Ascending aorta (tissue), 2 donors: ENCODE results near the gene OR2T34. TPM values are rescaled to one million over a fixed set of nuclear protein-coding genes. Genes with fewer than 3 reads are reported as not detected.
"Not testable (repeated sequence)": the region's sequence is repeated elsewhere in the genome, so short reads cannot be mapped to it uniquely, and the experiment has no call there.

Experiments used
- DNase-seq, 2 donors: peaks; one replicate each; pipeline ENCODE4 v3.0.0-alpha.2; 2019; ENCODE audit warnings: low spot score in 2 of 2
- H3K27ac ChIP-seq, 2 donors: fragments of 200-600 bp; sonication (generic); one replicate each; pipeline ENCODE4 v1.5.1; 2016 to 2017; ENCODE audit warnings: mild to moderate bottlenecking in 1 of 2
- H3K27me3 ChIP-seq: fragments of 200-600 bp; sonication (generic); one replicate; pipeline ENCODE4 v1.5.1; 2017
- H3K36me3 ChIP-seq, 2 donors: fragments of 200-600 bp; sonication (generic); one replicate each; pipeline ENCODE4 v1.5.1; 2016
- H3K4me1 ChIP-seq, 2 donors: fragments of 200-600 bp; sonication (generic); one replicate each; pipeline ENCODE4 v1.5.1; 2016 to 2017; ENCODE audit warnings: mild to moderate bottlenecking in 1 of 2
- H3K4me3 ChIP-seq, 2 donors: fragments of 200-600 bp; sonication (generic); one replicate each; pipeline ENCODE4 v1.5.1; 2016 to 2017; ENCODE audit warnings: mild to moderate bottlenecking in 1 of 2
- H3K9me3 ChIP-seq, 2 donors: fragments of 200-600 bp; sonication (generic); one replicate each; pipeline ENCODE4 v1.5.1; 2016
- intact Hi-C: fragments of 100-400 bp; cut with DNase I; formaldehyde crosslinking; loops from one replicate; pipeline ENCODE4 v1.15.1; 2023
- total RNA-seq: library from RNA; depleted of rRNA; stranded (reverse); fragments of >200 nt; gene quantifications from one replicate; pipeline ENCODE4 v1.1.0, GENCODE V29; 2016

The OR2T34 gene
- total RNA-seq, 1 donor from 2014 or later: not detected

- DNase-seq, H3K4me1 ChIP-seq, H3K9me3 ChIP-seq, H3K36me3 ChIP-seq, intact Hi-C loops, H3K4me3 ChIP-seq, H3K27me3 ChIP-seq, H3K27ac ChIP-seq: not testable (repeated sequence)
These were observed 8.8 kb downstream of the OR2T34 start for GRCh38 chr1:248565530-248566373.

DNA sequence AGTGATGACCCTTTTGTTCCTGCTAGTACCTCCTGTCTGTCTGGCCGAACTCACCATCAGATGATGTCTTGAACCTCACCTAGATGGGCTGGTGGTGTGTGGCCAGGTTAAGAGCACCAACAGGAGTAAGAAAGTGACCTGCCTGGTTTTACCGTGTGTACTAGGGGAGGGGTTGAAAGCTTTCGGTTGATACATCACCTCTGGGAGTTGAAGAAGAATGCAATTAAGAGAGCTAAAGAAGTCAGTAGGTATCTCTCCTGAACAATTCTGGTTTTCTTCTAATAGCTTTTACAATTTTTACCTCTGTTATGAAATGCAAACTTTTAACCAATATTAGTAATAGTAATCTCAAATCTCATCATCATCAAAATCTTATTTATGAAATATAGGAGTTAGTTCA lies 11.9 kb downstream of the OR2T34 start, which contains the start of gene OR2T29:
OR2T29 (minus strand) TSS at position 101 of the 400 bp plus-strand sequence. CDS start 3,281 bp downstream, outside the sequence.
- H3K4me3 ChIP-seq, intact Hi-C loops: not testable (repeated sequence)

GRCh38 chr1:248551027-248551426 lies 23.5 kb downstream of the OR2T34 start:
- H3K36me3 ChIP-seq, H3K27me3 ChIP-seq, H3K27ac ChIP-seq, H3K4me1 ChIP-seq, H3K4me3 ChIP-seq, H3K9me3 ChIP-seq, intact Hi-C loops, DNase-seq: not testable (repeated sequence)

More for the DNA sequence above, 11.9 kb downstream of the OR2T34 start, which contains the start of gene OR2T29:
- DNase-seq, H3K4me1 ChIP-seq, H3K27ac ChIP-seq, H3K9me3 ChIP-seq, H3K27me3 ChIP-seq, H3K36me3 ChIP-seq: not testable (repeated sequence)

GRCh38 chr1:248547383-248547782 lies 27.2 kb downstream of the OR2T34 start:
- intact Hi-C loops, H3K36me3 ChIP-seq, H3K4me1 ChIP-seq, H3K27me3 ChIP-seq, H3K9me3 ChIP-seq, H3K4me3 ChIP-seq, DNase-seq, H3K27ac ChIP-seq: not testable (repeated sequence)

- H3K9me3 ChIP-seq, H3K36me3 ChIP-seq, H3K4me3 ChIP-seq, H3K27ac ChIP-seq, DNase-seq, H3K27me3 ChIP-seq, intact Hi-C loops, H3K4me1 ChIP-seq: not testable (repeated sequence)
These were observed 37.1 kb downstream of the OR2T34 start for GRCh38 chr1:248537449-248537848.

Other genes starting within 250 kb of the OR2T34 start
- not detected for gene OR14C36, start 226.0 kb downstream of the OR2T34 start, total RNA-seq
- gene OR2T4, start 213.1 kb downstream of the OR2T34 start, total RNA-seq: not detected
- gene OR2T6, start 199.0 kb downstream of the OR2T34 start, total RNA-seq: not detected
- not detected for gene OR2T1, start 171.7 kb downstream of the OR2T34 start, total RNA-seq
- not detected for gene OR2T2, start 129.1 kb downstream of the OR2T34 start, total RNA-seq
- gene OR2T3, start 101.4 kb downstream of the OR2T34 start, total RNA-seq: not detected
- not detected for gene OR2T5, start 86.2 kb downstream of the OR2T34 start, total RNA-seq
- gene OR2G6, start 66.7 kb downstream of the OR2T34 start, total RNA-seq: not detected
- gene OR2T29, start 12.0 kb downstream of the OR2T34 start, total RNA-seq: not detected
- gene OR2T10, start 22.9 kb upstream of the OR2T34 start, total RNA-seq: not detected
- 2.8 TPM for gene OR2T11, start 60.3 kb upstream of the OR2T34 start, total RNA-seq
- not detected for gene OR2T35, start 70.5 kb upstream of the OR2T34 start, total RNA-seq
- gene OR2T27, start 80.8 kb upstream of the OR2T34 start, total RNA-seq: not detected
- gene OR14I1, start 128.0 kb upstream of the OR2T34 start, total RNA-seq: not detected
- gene LYPD8, start 181.0 kb upstream of the OR2T34 start, total RNA-seq: not detected